Activated naive CD4-positive, alpha-beta T cell treated with anti-CD3 and anti-CD28 coated beads, Interleukin-2, amount 50 U/mL, for 16 hours (primary cell): ENCODE measurements around the gene CIT.
"Not testable (repeated sequence)": the region's sequence is repeated elsewhere in the genome, so short reads cannot be mapped to it uniquely, and the experiment has no call there.

Experiments used
- DNase-seq: peaks from one replicate; pipeline ENCODE4 v3.0.0-alpha.2; 2020

Gene CIT

GRCh38 chr12:119672194-119672593 lies 204.9 kb downstream of the CIT start:
- no peak for DNase-seq

- no peak for DNase-seq
These were observed 206.1 kb downstream of the CIT start for GRCh38 chr12:119671070-119671469.

GRCh38 chr12:119669744-119670472 lies 207.2 kb downstream of the CIT start:
- DNase-seq, result no peak

- no peak for DNase-seq
These were observed 208.7 kb downstream of the CIT start for GRCh38 chr12:119668324-119668841.

GRCh38 chr12:119667577-119668323 lies 209.4 kb downstream of the CIT start, which contains the start of gene PRKAB1:
PRKAB1 (plus strand) TSS chr12:119668133; CDS start chr12:119668245, 112 bp downstream.
- peak; percentile 96 for DNase-seq

- DNase-seq, result no peak
These were observed 210.1 kb downstream of the CIT start for GRCh38 chr12:119666900-119667576.

- no peak for DNase-seq
These were observed 210.8 kb downstream of the CIT start for GRCh38 chr12:119666226-119666795.

- DNase-seq, result no peak
These were observed 211.8 kb downstream of the CIT start for GRCh38 chr12:119665164-119665929.

GRCh38 chr12:119664642-119665041 lies 212.5 kb downstream of the CIT start:
- DNase-seq, result no peak

- no peak for DNase-seq
These were observed 215.2 kb downstream of the CIT start for GRCh38 chr12:119661882-119662281.

GRCh38 chr12:119660076-119660475 lies 217.0 kb downstream of the CIT start:
- DNase-seq, result no peak

- peak; percentile 47 for DNase-seq
These were observed 217.7 kb downstream of the CIT start for GRCh38 chr12:119659289-119659897.

- DNase-seq, result not testable (repeated sequence)
These were observed 219.0 kb downstream of the CIT start for GRCh38 chr12:119658166-119658565.

- not testable (repeated sequence) for DNase-seq
These were observed 220.1 kb downstream of the CIT start for GRCh38 chr12:119657001-119657400.

- no peak for DNase-seq
These were observed 224.5 kb downstream of the CIT start for GRCh38 chr12:119652665-119653064.

- no peak for DNase-seq
These were observed 227.8 kb downstream of the CIT start for GRCh38 chr12:119649202-119649808.

GRCh38 chr12:119645535-119646059 lies 231.5 kb downstream of the CIT start:
- no peak for DNase-seq

- no peak for DNase-seq
These were observed 232.2 kb downstream of the CIT start for GRCh38 chr12:119644930-119645329.

GRCh38 chr12:119642986-119643385 lies 234.1 kb downstream of the CIT start:
- no peak for DNase-seq
